ENCODE results near the gene OR8G1.

The OR8G1 gene

DNA sequence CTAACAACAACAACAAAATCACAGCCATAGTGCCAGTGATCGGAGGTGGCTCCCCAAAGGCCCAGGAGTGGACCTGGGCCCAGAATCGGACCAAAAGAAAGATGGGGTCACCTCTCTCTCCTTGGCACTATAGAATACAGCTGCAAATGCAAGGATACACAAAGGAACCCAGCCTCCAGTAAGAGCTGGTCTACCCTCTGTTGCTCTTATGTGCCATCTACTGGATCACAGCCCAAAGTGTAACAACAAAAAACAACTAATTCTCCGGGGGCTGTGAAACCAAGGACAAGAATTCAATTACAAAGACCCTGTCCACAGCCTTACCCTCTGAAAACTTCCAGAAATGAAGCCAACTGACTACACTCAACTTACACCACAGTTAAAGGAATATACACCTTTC lies 36.9 kb downstream of the OR8G1 start:
- H3K27me3 Mint-ChIP-seq = peaks cover 2% of the 10 kb centered on the region

GRCh38 chr11:124278261-124278660 lies 37.4 kb downstream of the OR8G1 start:
- H3K36me3 Mint-ChIP-seq = no peaks in the 10 kb centered on the region
- ATAC-seq (ENCODE audit: low read depth) (no peak), DNase-seq (ENCODE audit: low spot score in 2 of 2) (no peak)
- H3K9me3 Mint-ChIP-seq = peaks cover 6% of the 10 kb centered on the region
- H3K27me3 Mint-ChIP-seq = peaks cover 2% of the 10 kb centered on the region
- H3K4me1 Mint-ChIP-seq = no peaks in the 10 kb centered on the region
- no peak overlapping the region for H3K27ac Mint-ChIP-seq
- H3K4me3 Mint-ChIP-seq = no peak overlapping the region

More for the DNA sequence above, 36.9 kb downstream of the OR8G1 start:
- DNase-seq (ENCODE audit: low spot score in 2 of 2) (no peak), ATAC-seq (ENCODE audit: low read depth) (no peak)
- Mint-ChIP-seq H3K9me3 (peaks cover 5% of the 10 kb centered on the region), H3K4me1 (no peaks in the 10 kb centered on the region), H3K4me3 (no peak overlapping the region), H3K27ac (no peak overlapping the region), H3K36me3 (no peaks in the 10 kb centered on the region)

- peaks cover 1% of the 10 kb centered on the region for H3K36me3 Mint-ChIP-seq
- DNase-seq (ENCODE audit: low spot score in 2 of 2) (no peak), ATAC-seq (ENCODE audit: low read depth) (peak; percentile 53)
- peaks cover 26% of the 10 kb centered on the region for H3K9me3 Mint-ChIP-seq
- H3K27ac Mint-ChIP-seq = no peak overlapping the region
- no peak overlapping the region for H3K4me3 Mint-ChIP-seq
- peaks cover 7% of the 10 kb centered on the region for H3K4me1 Mint-ChIP-seq
- no peaks in the 10 kb centered on the region for H3K27me3 Mint-ChIP-seq
These were observed 44.9 kb downstream of the OR8G1 start for GRCh38 chr11:124285610-124286344.

DNA sequence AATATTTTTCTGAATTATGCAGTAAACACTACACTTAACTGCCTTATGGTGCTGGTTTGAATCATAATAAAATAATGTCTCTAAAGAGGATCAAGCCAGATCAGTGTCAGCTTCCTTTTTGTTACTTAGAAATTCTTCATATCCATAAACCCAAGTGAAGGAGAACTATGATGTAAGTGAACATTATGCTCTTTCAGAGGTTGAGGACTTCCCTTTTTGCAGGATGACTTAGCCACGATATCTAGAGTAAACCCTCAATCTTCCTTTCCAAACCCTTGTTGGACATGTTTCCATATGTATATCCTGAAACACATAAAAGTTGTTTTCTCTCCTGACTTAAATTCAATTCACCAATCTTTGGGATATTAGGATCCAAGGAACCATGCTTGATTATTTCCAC lies 53.8 kb downstream of the OR8G1 start:
- ATAC-seq (ENCODE audit: low read depth) (no peak), DNase-seq (ENCODE audit: low spot score in 2 of 2) (no peak)
- Mint-ChIP-seq H3K27me3 (no peaks in the 10 kb centered on the region), H3K36me3 (no peaks in the 10 kb centered on the region), H3K4me3 (no peak overlapping the region), H3K9me3 (peaks cover 8% of the 10 kb centered on the region), H3K4me1 (no peaks in the 10 kb centered on the region), H3K27ac (no peak overlapping the region)

- Mint-ChIP-seq H3K4me3 (no peak overlapping the region), H3K27me3 (no peaks in the 10 kb centered on the region), H3K4me1 (no peaks in the 10 kb centered on the region), H3K27ac (no peak overlapping the region), H3K9me3 (no peaks in the 10 kb centered on the region), H3K36me3 (no peaks in the 10 kb centered on the region)
- ATAC-seq (ENCODE audit: low read depth) = no peak
- DNase-seq (ENCODE audit: low spot score in 2 of 2) = no peak
These were observed 55.1 kb downstream of the OR8G1 start for GRCh38 chr11:124296016-124296415.

DNA sequence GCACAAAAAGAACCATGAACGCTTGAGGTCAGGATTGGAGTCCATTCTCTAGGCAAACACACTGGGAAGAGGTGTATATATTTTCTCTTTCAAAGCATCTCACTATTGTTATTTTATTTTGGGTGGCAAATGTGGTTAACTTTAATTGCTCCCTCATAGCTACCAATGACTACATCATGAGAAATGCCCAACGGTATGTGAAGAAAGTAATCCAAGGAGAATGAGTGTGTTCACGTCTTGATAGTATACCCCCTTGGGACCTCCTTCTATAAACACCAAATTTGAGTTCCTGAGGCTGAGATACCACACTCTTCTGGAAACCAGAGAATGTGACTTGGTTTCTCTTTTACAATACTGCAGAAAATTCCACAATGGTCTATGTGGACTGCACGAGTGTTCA lies 57.0 kb downstream of the OR8G1 start:
- no peaks in the 10 kb centered on the region for H3K4me1 Mint-ChIP-seq
- no peak for ATAC-seq (ENCODE audit: low read depth)

DNA sequence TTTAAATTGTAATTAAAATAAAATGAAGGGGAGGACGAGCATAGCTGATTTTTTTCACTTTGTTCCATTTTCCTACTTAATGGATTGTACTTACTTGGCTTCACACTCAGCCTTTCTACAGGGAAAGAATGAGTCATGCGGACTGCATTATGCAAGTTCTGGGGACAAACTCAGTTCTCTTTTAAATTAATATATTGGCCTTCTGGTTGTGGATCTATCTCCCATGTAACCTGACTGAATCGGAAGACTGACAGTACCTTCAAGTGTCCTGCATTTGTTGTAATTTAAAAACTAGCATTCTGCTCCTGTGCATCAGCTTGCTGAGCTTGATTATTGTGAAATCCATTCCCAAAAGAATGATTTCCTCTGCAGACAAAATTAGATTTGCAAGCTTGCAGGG lies 60.7 kb downstream of the OR8G1 start:
- no peaks in the 10 kb centered on the region for H3K9me3 Mint-ChIP-seq
- ATAC-seq (ENCODE audit: low read depth) = no peak
- no peaks in the 10 kb centered on the region for H3K4me1 Mint-ChIP-seq
- H3K27ac Mint-ChIP-seq = no peak overlapping the region
- H3K27me3 Mint-ChIP-seq = no peaks in the 10 kb centered on the region
- no peak overlapping the region for H3K4me3 Mint-ChIP-seq
- DNase-seq (ENCODE audit: low spot score in 2 of 2) = no peak
- no peaks in the 10 kb centered on the region for H3K36me3 Mint-ChIP-seq

More for the DNA sequence above, 57.0 kb downstream of the OR8G1 start:
- no peak for DNase-seq (ENCODE audit: low spot score in 2 of 2)
- no peaks in the 10 kb centered on the region for H3K36me3 Mint-ChIP-seq
- H3K27ac Mint-ChIP-seq = no peak overlapping the region
- no peak overlapping the region for H3K4me3 Mint-ChIP-seq
- H3K9me3 Mint-ChIP-seq = no peaks in the 10 kb centered on the region
- no peaks in the 10 kb centered on the region for H3K27me3 Mint-ChIP-seq

GRCh38 chr11:124302347-124303125 lies 61.6 kb downstream of the OR8G1 start:
- no peak for DNase-seq (ENCODE audit: low spot score in 2 of 2)
- no peak for ATAC-seq (ENCODE audit: low read depth)
- H3K27me3 Mint-ChIP-seq = no peaks in the 10 kb centered on the region
- no peak overlapping the region for H3K27ac Mint-ChIP-seq
- no peaks in the 10 kb centered on the region for H3K36me3 Mint-ChIP-seq
- no peak overlapping the region for H3K4me3 Mint-ChIP-seq
- H3K9me3 Mint-ChIP-seq = no peaks in the 10 kb centered on the region
- no peaks in the 10 kb centered on the region for H3K4me1 Mint-ChIP-seq

Data from memory B cell (primary cell).